SK-N-SH (cell line): Measurements from ENCODE around the gene CCNL1. TPM values are rescaled to one million over a fixed set of nuclear protein-coding genes. Genes with fewer than 3 reads are reported as not detected.

Experiments
- CTCF ChIA-PET: fragments of 300-600, 350-600 bp; formaldehyde crosslinking; extraction: SDS; loops from one replicate; lab custom pipeline; 2021; lab: Yijun Ruan, JAX
- POLR2A ChIA-PET: fragments of 350-600 bp; sonication (Branson Sonifier 250); formaldehyde crosslinking; extraction: SDS; loops from one replicate; lab custom pipeline; 2020; ENCODE audit warnings: antibody characterized with exemption, inconsistent platforms; lab: Yijun Ruan, JAX
- DNase-seq: peaks from one replicate; pipeline ENCODE4 v3.0.0; 2012
- H2AFZ ChIP-seq: fragments of 200-600 bp; sonication (generic); 2 replicates; pipeline ENCODE4 v1.8.1; 2016; ENCODE audit warnings: antibody characterized with exemption, mild to moderate bottlenecking, low read depth
- H3F3A ChIP-seq: fragments of 200-600 bp; sonication (generic); replicated peaks from 2 replicates; pipeline ENCODE3; 2016; ENCODE audit warnings: antibody characterized with exemption, mild to moderate bottlenecking; ENCODE audit not compliant: insufficient read depth
- H3K27ac ChIP-seq, 2 experiments: fragments of 200-500 bp in 1 of 2; fragments of 200-600 bp in 1 of 2; sonication (Bioruptor generic) in 1 of 2; sonication (generic), shearing (Covaris generic) in 1 of 2; 2 replicates each; pipeline versions ENCODE4 v1.5.1 to v1.6.1; 2014 to 2016; ENCODE audit warnings: low read depth in 2 of 2, inconsistent platforms in 1 of 2, low read length in 1 of 2, mild to moderate bottlenecking in 1 of 2, mixed read lengths in 1 of 2
- H3K27me3 ChIP-seq: fragments of 200-600 bp; sonication (generic), shearing (Covaris generic); 2 replicates; pipeline ENCODE4 v1.6.1; 2016; ENCODE audit warnings: mixed run types; ENCODE audit not compliant: insufficient read depth
- H3K36me3 ChIP-seq, 2 experiments: fragments of 200-500 bp in 1 of 2; fragments of 200-600 bp in 1 of 2; sonication (Bioruptor generic) in 1 of 2; sonication (generic) in 1 of 2; replicated peaks in 1 of 2; 2 replicates each; pipeline versions ENCODE3 to v1.5.1; 2014 to 2016; ENCODE audit warnings: low read length in 1 of 2, mild to moderate bottlenecking in 1 of 2; ENCODE audit not compliant: insufficient read depth in 2 of 2, control insufficient read depth in 1 of 2
- H3K4me1 ChIP-seq, 2 experiments: fragments of 200-500 bp in 1 of 2; fragments of 200-600 bp in 1 of 2; sonication (Bioruptor generic) in 1 of 2; sonication (generic), shearing (Covaris generic) in 1 of 2; 2 replicates each; pipeline versions ENCODE4 v1.5.1 to v1.6.1; 2014 to 2016; ENCODE audit warnings: low read depth in 1 of 2, low read length in 1 of 2, mixed run types in 1 of 2; ENCODE audit not compliant: insufficient read depth in 2 of 2, control insufficient read depth in 1 of 2
- H3K4me2 ChIP-seq: fragments of 200-600 bp; sonication (generic), shearing (Covaris generic); 2 replicates; pipeline ENCODE4 v1.6.1; 2017; ENCODE audit warnings: mixed run types
- H3K4me3 ChIP-seq, 2 experiments: fragments of 200-500 bp in 1 of 2; fragments of 200-600 bp in 1 of 2; sonication (Bioruptor generic) in 1 of 2; sonication (generic), shearing (Covaris generic) in 1 of 2; 2 replicates each; pipeline versions ENCODE4 v1.5.1 to v1.8.1; 2014 to 2016; ENCODE audit warnings: low read depth in 2 of 2, inconsistent platforms in 1 of 2, low read length in 1 of 2, mild to moderate bottlenecking in 1 of 2, mixed read lengths in 1 of 2, moderate library complexity in 1 of 2
- H3K79me2 ChIP-seq: fragments of 200-600 bp; sonication (generic); 2 replicates; pipeline ENCODE4 v1.8.1; 2017; ENCODE audit warnings: mild to moderate bottlenecking; ENCODE audit not compliant: insufficient read depth
- H3K9ac ChIP-seq: fragments of 200-600 bp; sonication (generic); 2 replicates; pipeline ENCODE4 v1.6.1; 2017; ENCODE audit warnings: mixed run types
- H3K9me2 ChIP-seq: fragments of 200-600 bp; sonication (generic); 2 replicates; pipeline ENCODE4 v1.6.1; 2017; ENCODE audit warnings: mixed run types
- H3K9me3 ChIP-seq: fragments of 200-600 bp; sonication (generic); 2 replicates; pipeline ENCODE4 v1.6.1; 2017; ENCODE audit warnings: mixed run types, mild to moderate bottlenecking, moderate library complexity
- H4K20me1 ChIP-seq: fragments of 200-600 bp; sonication (generic); 2 replicates; pipeline ENCODE4 v1.6.1; 2017; ENCODE audit warnings: mild to moderate bottlenecking, mixed run types; ENCODE audit not compliant: insufficient read depth
- CHD2 ChIP-seq: fragments of 150-350 bp; IDR thresholded peaks from 2 replicates; pipeline ENCODE4 v1.6.1; 2018; ENCODE audit warnings: low read length; ENCODE audit not compliant: partially characterized antibody
- EP300 ChIP-seq, 2 experiments: IDR thresholded peaks; 2 replicates each; pipeline versions ENCODE4 v1.4.0 to v1.6.1; 2012; ENCODE audit warnings: borderline replicate concordance in 1 of 2, low read depth in 1 of 2, low read length in 1 of 2
- EZH2phosphoT487 ChIP-seq: fragments of 200-600 bp; sonication (generic); IDR thresholded peaks from 2 replicates; pipeline ENCODE4 v1.6.1; 2017; ENCODE audit warnings: low read depth, mixed run types, mild to moderate bottlenecking, antibody characterized with exemption, moderate library complexity, borderline replicate concordance
- FOXM1 ChIP-seq: IDR thresholded peaks from 2 replicates; pipeline ENCODE4 v1.4.0; 2012; ENCODE audit warnings: low read depth, mild to moderate bottlenecking
- NRF1 ChIP-seq: IDR thresholded peaks from 2 replicates; pipeline ENCODE4 v1.6.1; 2012; ENCODE audit warnings: low read depth, mild to moderate bottlenecking, low read length
- SIN3A ChIP-seq: IDR thresholded peaks from 2 replicates; pipeline ENCODE4 v1.6.1; 2012; ENCODE audit warnings: low read depth, mild to moderate bottlenecking, low read length, moderate library complexity, borderline replicate concordance
- SMC3 ChIP-seq: IDR thresholded peaks from 2 replicates; pipeline ENCODE4 v1.6.1; 2012; ENCODE audit warnings: low read depth, low read length, improper control_type of control experiment
- TCF12 ChIP-seq: IDR thresholded peaks from 2 replicates; pipeline ENCODE4 v1.4.0; 2012
- TEAD4 ChIP-seq: IDR thresholded peaks from 2 replicates; pipeline ENCODE4 v1.4.0; 2012; ENCODE audit warnings: mild to moderate bottlenecking, borderline replicate concordance; ENCODE audit not compliant: insufficient read depth
- YY1 ChIP-seq: IDR thresholded peaks from 2 replicates; pipeline ENCODE4 v1.4.0; 2012; ENCODE audit warnings: low read depth, mild to moderate bottlenecking
- polyA plus RNA-seq, 3 experiments: library from polyadenylated mRNA; depleted of rRNA; stranded (reverse); fragments of >200 nt; gene quantifications; 2 replicates each; pipeline ENCODE4 v1.2.3, GENCODE V29; 2012
- TF ChIP-seq, protein P1 (sequence below): IDR thresholded peaks from 2 replicates; pipeline ENCODE4 v1.4.0; 2012; ENCODE audit warnings: low read depth, borderline replicate concordance
- TF ChIP-seq, protein P2 (sequence below): IDR thresholded peaks from 2 replicates; pipeline ENCODE4; 2012
- TF ChIP-seq, protein P3 (sequence below): IDR thresholded peaks from 2 replicates; pipeline ENCODE4 v1.4.0; 2012; ENCODE audit warnings: low read depth, borderline replicate concordance
- TF ChIP-seq, protein P4 (sequence below): fragments of 200-600 bp; sonication (generic); IDR thresholded peaks from 2 replicates; pipeline ENCODE4 v1.6.1; 2017; ENCODE audit warnings: antibody characterized with exemption, mild to moderate bottlenecking, moderate library complexity

The CCNL1 gene
- polyA plus RNA-seq, 1 of the 3 experiments (the other 2 are of a cell fraction) = 99.8 TPM

DNA sequence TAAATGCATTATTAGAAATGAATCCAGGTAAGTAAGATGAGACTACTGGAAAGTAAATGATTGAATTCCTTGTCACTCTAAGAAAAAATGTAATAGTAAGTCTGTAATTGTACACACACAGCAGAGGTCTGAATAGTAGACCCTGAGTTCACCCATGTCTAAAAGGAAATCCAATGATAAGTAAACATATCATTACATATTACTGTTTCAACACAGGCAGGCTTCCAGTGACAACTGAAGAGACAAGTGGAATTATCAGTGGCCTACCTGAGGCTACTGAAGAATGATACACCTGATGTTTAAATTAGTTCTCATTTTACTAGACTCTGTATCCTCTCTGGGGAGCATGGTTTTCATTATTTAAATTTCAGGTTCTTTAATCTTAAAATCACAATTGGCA, 6.2 kb upstream of the CCNL1 start:
- H3K4me1 ChIP-seq = peaks cover 0 to under 1% of the 10 kb centered on the region in 2 experiments; a peak in 2 of 4 replicates
- no peaks in the 10 kb centered on the region for H3K9me2 ChIP-seq
- CTCF ChIA-PET = no interaction called here
- H3K27me3 ChIP-seq = no peaks in the 10 kb centered on the region
- H3F3A ChIP-seq = peaks cover 7% of the 10 kb centered on the region
- POLR2A ChIA-PET = no interaction called here
- no peak overlapping the region for H3K27ac ChIP-seq
- H3K79me2 ChIP-seq = no peaks in the 10 kb centered on the region
- H3K9ac ChIP-seq = no peak overlapping the region
- H2AFZ ChIP-seq = no peak overlapping the region
- DNase-seq = no peak
- H3K9me3 ChIP-seq = no peaks in the 10 kb centered on the region
- peaks cover 0 to 4% of the 10 kb centered on the region in 2 experiments for H3K36me3 ChIP-seq
- H3K4me2 ChIP-seq = no peak overlapping the region
- no peak overlapping the region for H3K4me3 ChIP-seq
- TF ChIP-seq EP300 (IDR thresholded peaks at IDR 0.05; ENCODE audit: borderline replicate concordance in 1 of 2, low read depth in 1 of 2, low read length in 1 of 2) (no peak), SMC3 (no peak), EZH2phosphoT487 (no peak), TEAD4 (no peak), SIN3A (no peak), YY1 (no peak), NRF1 (no peak), TCF12 (no peak), CHD2 (no peak), FOXM1 (no peak)
- TF ChIP-seq, protein P1, sequence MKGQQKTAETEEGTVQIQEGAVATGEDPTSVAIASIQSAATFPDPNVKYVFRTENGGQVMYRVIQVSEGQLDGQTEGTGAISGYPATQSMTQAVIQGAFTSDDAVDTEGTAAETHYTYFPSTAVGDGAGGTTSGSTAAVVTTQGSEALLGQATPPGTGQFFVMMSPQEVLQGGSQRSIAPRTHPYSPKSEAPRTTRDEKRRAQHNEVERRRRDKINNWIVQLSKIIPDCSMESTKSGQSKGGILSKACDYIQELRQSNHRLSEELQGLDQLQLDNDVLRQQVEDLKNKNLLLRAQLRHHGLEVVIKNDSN = no peak
- TF ChIP-seq, protein P2, sequence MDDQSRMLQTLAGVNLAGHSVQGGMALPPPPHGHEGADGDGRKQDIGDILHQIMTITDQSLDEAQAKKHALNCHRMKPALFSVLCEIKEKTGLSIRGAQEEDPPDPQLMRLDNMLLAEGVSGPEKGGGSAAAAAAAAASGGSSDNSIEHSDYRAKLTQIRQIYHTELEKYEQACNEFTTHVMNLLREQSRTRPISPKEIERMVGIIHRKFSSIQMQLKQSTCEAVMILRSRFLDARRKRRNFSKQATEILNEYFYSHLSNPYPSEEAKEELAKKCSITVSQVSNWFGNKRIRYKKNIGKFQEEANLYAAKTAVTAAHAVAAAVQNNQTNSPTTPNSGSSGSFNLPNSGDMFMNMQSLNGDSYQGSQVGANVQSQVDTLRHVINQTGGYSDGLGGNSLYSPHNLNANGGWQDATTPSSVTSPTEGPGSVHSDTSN = no peak
- TF ChIP-seq, protein P3, sequence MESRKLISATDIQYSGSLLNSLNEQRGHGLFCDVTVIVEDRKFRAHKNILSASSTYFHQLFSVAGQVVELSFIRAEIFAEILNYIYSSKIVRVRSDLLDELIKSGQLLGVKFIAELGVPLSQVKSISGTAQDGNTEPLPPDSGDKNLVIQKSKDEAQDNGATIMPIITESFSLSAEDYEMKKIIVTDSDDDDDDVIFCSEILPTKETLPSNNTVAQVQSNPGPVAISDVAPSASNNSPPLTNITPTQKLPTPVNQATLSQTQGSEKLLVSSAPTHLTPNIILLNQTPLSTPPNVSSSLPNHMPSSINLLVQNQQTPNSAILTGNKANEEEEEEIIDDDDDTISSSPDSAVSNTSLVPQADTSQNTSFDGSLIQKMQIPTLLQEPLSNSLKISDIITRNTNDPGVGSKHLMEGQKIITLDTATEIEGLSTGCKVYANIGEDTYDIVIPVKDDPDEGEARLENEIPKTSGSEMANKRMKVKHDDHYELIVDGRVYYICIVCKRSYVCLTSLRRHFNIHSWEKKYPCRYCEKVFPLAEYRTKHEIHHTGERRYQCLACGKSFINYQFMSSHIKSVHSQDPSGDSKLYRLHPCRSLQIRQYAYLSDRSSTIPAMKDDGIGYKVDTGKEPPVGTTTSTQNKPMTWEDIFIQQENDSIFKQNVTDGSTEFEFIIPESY = no peak
- TF ChIP-seq, protein P4, sequence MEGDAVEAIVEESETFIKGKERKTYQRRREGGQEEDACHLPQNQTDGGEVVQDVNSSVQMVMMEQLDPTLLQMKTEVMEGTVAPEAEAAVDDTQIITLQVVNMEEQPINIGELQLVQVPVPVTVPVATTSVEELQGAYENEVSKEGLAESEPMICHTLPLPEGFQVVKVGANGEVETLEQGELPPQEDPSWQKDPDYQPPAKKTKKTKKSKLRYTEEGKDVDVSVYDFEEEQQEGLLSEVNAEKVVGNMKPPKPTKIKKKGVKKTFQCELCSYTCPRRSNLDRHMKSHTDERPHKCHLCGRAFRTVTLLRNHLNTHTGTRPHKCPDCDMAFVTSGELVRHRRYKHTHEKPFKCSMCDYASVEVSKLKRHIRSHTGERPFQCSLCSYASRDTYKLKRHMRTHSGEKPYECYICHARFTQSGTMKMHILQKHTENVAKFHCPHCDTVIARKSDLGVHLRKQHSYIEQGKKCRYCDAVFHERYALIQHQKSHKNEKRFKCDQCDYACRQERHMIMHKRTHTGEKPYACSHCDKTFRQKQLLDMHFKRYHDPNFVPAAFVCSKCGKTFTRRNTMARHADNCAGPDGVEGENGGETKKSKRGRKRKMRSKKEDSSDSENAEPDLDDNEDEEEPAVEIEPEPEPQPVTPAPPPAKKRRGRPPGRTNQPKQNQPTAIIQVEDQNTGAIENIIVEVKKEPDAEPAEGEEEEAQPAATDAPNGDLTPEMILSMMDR = no peak
- H4K20me1 ChIP-seq = no peaks in the 10 kb centered on the region
